HepG2 (cell line): ENCODE data around the gene GCLM.

Source experiments
- EED ChIP-seq: sonication (generic); formaldehyde crosslinking; IDR thresholded peaks from 2 replicates; pipeline ENCODE4 v1.5.0; 2020; ENCODE audit warnings: mild to moderate bottlenecking, missing genetic modification reagents
- EP300 ChIP-seq, 3 experiments: sonication (generic) in 1 of 3; formaldehyde crosslinking in 1 of 3; IDR thresholded peaks; 2 replicates each; pipeline versions ENCODE4 v1.5.1 to v1.6.1; 2011 to 2020; ENCODE audit warnings: low read depth in 2 of 3, low read length in 2 of 3, borderline replicate concordance in 1 of 3, improper control_type of control experiment in 1 of 3, mild to moderate bottlenecking in 1 of 3, missing genetic modification reagents in 1 of 3, moderate library complexity in 1 of 3
- FOXK1 ChIP-seq: sonication (generic); formaldehyde crosslinking; IDR thresholded peaks from 2 replicates; pipeline ENCODE4 v1.4.0; 2020; ENCODE audit warnings: low read depth, missing genetic modification reagents, borderline replicate concordance
- KDM5A ChIP-seq: fragments of 200-600 bp; sonication (generic); IDR thresholded peaks from 2 replicates; pipeline ENCODE4 v1.7.0; 2018; ENCODE audit warnings: antibody characterized with exemption, mild to moderate bottlenecking, low read length, borderline replicate concordance
- POLR2AphosphoS5 ChIP-seq: IDR thresholded peaks from 2 replicates; pipeline ENCODE4 v1.6.1; 2012; ENCODE audit warnings: low read depth, low read length
- SMC3 ChIP-seq: IDR thresholded peaks from 2 replicates; pipeline ENCODE4 v1.6.1; 2011; ENCODE audit warnings: low read length, improper control_type of control experiment
- ZNF251 ChIP-seq: sonication (generic); formaldehyde crosslinking; IDR thresholded peaks from 2 replicates; pipeline ENCODE4 v1.9.0; 2021; ENCODE audit warnings: mild to moderate bottlenecking, missing genetic modification reagents
- ZNF264 ChIP-seq: sonication (generic); formaldehyde crosslinking; IDR thresholded peaks from 2 replicates; pipeline ENCODE4 v1.4.0; 2020; ENCODE audit warnings: missing genetic modification reagents
- ZNF282 ChIP-seq: fragments of 450-650 bp; IDR thresholded peaks from 2 replicates; pipeline ENCODE4 v1.6.1; 2018; ENCODE audit not compliant: partially characterized antibody
- ZNF335 ChIP-seq: sonication (generic); formaldehyde crosslinking; IDR thresholded peaks from 2 replicates; pipeline ENCODE4 v1.4.0; 2020; ENCODE audit warnings: missing genetic modification reagents
- TF ChIP-seq, protein P1 (sequence below): sonication (generic); formaldehyde crosslinking; IDR thresholded peaks from 2 replicates; pipeline ENCODE4 v1.4.0; 2020; ENCODE audit warnings: mild to moderate bottlenecking, missing genetic modification reagents
- TF ChIP-seq, protein P2 (sequence below): sonication (generic); formaldehyde crosslinking; IDR thresholded peaks from 2 replicates; pipeline ENCODE4 v1.5.0; 2020; ENCODE audit warnings: mild to moderate bottlenecking, missing genetic modification reagents, moderate library complexity

DNA sequence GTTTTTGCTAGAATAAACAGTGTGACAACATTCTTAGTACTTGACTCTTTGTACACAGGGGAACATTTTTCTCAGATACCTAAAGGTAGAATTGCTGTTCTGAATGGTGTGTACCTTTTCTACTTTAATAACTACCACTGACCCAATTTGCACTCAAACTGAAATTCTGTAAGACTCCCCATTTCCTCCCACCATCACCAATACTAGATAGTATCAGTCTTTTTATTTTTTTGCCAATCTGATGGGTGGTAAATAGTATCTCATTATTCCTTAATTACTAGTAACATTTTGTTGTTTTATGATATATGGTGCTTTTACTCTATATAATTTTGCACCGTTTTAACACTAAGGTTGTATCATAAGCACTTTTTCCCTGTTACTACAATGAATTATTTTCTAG is 28.8 kb upstream of the GCLM start:
- TF ChIP-seq FOXK1 (CRISPR knock-in tag) (no peak), ZNF251 (CRISPR knock-in tag) (no peak), POLR2AphosphoS5 (no peak), SMC3 (no peak), ZNF335 (no peak), ZNF282 (no peak), KDM5A (no peak), ZNF264 (CRISPR knock-in tag) (no peak), EP300 (IDR thresholded peaks at IDR 0.05; ENCODE audit: low read depth in 2 of 2, low read length in 2 of 2) (no peak), EP300 (CRISPR knock-in tag; IDR thresholded peaks at IDR 0.05; ENCODE audit: borderline replicate concordance) (no peak), EED (CRISPR knock-in tag) (no peak)
- TF ChIP-seq, protein P1, sequence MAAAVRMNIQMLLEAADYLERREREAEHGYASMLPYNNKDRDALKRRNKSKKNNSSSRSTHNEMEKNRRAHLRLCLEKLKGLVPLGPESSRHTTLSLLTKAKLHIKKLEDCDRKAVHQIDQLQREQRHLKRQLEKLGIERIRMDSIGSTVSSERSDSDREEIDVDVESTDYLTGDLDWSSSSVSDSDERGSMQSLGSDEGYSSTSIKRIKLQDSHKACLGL (CRISPR knock-in tag), result no peak
- TF ChIP-seq, protein P2, sequence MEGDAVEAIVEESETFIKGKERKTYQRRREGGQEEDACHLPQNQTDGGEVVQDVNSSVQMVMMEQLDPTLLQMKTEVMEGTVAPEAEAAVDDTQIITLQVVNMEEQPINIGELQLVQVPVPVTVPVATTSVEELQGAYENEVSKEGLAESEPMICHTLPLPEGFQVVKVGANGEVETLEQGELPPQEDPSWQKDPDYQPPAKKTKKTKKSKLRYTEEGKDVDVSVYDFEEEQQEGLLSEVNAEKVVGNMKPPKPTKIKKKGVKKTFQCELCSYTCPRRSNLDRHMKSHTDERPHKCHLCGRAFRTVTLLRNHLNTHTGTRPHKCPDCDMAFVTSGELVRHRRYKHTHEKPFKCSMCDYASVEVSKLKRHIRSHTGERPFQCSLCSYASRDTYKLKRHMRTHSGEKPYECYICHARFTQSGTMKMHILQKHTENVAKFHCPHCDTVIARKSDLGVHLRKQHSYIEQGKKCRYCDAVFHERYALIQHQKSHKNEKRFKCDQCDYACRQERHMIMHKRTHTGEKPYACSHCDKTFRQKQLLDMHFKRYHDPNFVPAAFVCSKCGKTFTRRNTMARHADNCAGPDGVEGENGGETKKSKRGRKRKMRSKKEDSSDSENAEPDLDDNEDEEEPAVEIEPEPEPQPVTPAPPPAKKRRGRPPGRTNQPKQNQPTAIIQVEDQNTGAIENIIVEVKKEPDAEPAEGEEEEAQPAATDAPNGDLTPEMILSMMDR (CRISPR knock-in tag), result no peak
